ENCODE results near the gene ARHGEF16. TPM values are rescaled to one million over a fixed set of nuclear protein-coding genes. Genes with fewer than 3 reads are reported as not detected.

ARHGEF16 gene
- total and polyA plus RNA-seq, 2 donors from 2014 or later, result 15.5 to 39.3 TPM

DNA sequence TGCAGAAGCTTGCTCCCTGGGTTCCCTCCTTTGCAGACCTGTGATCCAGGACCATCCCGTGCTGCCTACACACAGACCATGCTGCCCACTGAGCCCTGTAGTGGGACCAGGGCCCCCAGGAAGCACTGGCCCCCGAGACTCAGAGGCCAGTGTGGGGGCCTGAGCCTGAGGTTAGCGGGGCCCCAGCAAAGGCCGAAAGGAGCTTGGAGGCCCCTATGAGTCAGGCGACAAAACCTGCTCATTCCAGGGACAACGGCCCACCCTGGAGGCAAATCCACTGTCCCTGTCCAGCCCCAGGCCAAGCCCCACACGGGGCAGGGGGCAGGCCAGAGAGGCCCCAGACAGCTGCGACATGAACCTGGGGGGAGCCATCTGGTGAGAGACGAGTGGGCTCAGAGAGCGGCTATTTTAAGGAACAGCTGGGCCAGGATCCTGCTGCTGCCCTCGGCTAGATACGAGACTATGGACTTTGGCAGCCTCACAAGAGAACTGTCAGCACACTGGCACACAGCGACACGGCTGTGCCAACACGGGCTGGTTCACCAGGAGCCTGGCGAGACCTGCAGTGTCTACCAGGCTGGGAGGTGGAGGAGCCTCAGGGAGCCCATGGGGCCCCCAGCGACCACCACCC lies 74.7 kb downstream of the ARHGEF16 start:
- FAIRE-seq (no peak), DNase-seq (no peak)
- Histone ChIP-seq H3K27ac (ENCODE audit: low read depth in 2 of 2, low read length in 2 of 2) (no peak overlapping the region), H3K36me3 (ENCODE audit: control insufficient read depth in 2 of 3, insufficient read depth in 3 of 3, low read length in 3 of 3) (no peaks in the 10 kb centered on the region), H3K27me3 (ENCODE audit: control insufficient read depth, insufficient read depth, low read length) (no peaks in the 10 kb centered on the region), H3K9ac (ENCODE audit: low read length in 3 of 3) (no peak overlapping the region), H3K9me3 (ENCODE audit: control insufficient read depth in 2 of 3, insufficient read depth in 1 of 3, low read length in 3 of 3) (no peaks in the 10 kb centered on the region), H3K4me1 (ENCODE audit: control insufficient read depth in 2 of 3, insufficient read depth in 2 of 3, low read depth in 1 of 3, low read length in 3 of 3) (peaks cover 0 to 12% (median 5%) of the 10 kb centered on the region in 3 donors), H3K4me3 (ENCODE audit: low read length in 3 of 3) (no peak overlapping the region)
- TF ChIP-seq, protein P1, sequence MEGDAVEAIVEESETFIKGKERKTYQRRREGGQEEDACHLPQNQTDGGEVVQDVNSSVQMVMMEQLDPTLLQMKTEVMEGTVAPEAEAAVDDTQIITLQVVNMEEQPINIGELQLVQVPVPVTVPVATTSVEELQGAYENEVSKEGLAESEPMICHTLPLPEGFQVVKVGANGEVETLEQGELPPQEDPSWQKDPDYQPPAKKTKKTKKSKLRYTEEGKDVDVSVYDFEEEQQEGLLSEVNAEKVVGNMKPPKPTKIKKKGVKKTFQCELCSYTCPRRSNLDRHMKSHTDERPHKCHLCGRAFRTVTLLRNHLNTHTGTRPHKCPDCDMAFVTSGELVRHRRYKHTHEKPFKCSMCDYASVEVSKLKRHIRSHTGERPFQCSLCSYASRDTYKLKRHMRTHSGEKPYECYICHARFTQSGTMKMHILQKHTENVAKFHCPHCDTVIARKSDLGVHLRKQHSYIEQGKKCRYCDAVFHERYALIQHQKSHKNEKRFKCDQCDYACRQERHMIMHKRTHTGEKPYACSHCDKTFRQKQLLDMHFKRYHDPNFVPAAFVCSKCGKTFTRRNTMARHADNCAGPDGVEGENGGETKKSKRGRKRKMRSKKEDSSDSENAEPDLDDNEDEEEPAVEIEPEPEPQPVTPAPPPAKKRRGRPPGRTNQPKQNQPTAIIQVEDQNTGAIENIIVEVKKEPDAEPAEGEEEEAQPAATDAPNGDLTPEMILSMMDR (IDR thresholded peaks at IDR 0.05; ENCODE audit: borderline replicate concordance, extremely low read depth, insufficient read depth), result no peak
- intact Hi-C loops (cut with DNase I), result no loop called here

DNA sequence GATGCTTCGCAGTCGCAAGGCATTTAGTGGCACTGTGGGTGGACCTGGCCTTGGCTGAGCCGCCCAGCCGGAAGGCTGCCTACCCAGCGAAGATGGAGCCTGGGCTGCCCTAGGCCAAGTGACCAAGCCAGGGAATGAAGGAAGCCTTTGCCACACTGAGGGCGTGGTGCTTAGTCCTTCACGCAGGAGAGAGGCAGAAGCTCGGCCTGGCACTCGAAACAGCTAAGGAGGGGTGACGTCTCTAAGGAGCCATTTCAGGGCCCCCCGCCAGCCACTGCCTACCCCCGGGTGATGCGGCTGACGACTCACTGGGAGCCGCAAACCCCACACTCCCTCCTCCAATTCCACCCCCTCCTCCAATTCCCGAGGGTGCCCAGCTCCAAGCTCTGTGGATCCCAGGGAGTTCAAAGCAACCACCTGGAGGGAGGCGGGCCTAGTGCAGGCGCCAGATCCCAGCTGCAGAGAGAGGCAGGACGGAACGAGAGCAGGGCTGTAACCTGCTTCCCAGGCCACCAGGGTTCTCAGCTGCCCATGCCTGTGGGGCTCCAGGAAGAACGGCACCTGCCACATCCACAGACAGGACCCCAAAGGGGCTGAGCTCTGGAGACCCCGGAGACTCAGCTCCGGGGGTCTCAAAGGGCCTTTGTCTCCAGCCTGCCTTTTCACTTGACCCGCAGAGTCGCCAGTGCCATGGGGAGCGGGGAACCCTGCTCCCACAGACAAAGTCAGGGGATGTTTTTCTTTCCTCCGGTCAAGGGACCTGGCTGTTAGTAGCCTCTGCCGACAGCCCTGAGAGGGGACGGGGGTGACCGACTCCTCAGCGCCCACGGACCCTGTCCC lies 75.8 kb downstream of the ARHGEF16 start:
- DNase-seq, result peak in 4 of 5 donors; percentile 59 to 80 (median 67)
- Histone ChIP-seq H3K4me3 (ENCODE audit: low read length in 3 of 3) (peak overlapping the region; percentile 26 to 68 (median 63)), H3K9ac (ENCODE audit: low read length in 3 of 3) (peak overlapping the region in 2 of 3 donors; percentile 39 to 67), H3K27ac (ENCODE audit: low read depth in 2 of 2, low read length in 2 of 2) (peak overlapping the region in 1 of 2 donors; percentile 47), H3K9me3 (ENCODE audit: control insufficient read depth in 2 of 3, insufficient read depth in 1 of 3, low read length in 3 of 3) (no peaks in the 10 kb centered on the region), H3K27me3 (ENCODE audit: control insufficient read depth, insufficient read depth, low read length) (no peaks in the 10 kb centered on the region), H3K36me3 (ENCODE audit: control insufficient read depth in 2 of 3, insufficient read depth in 3 of 3, low read length in 3 of 3) (no peaks in the 10 kb centered on the region), H3K4me1 (ENCODE audit: control insufficient read depth in 2 of 3, insufficient read depth in 2 of 3, low read depth in 1 of 3, low read length in 3 of 3) (peaks cover 0 to 12% (median 5%) of the 10 kb centered on the region in 3 donors)
- TF ChIP-seq, protein P1 (IDR thresholded peaks at IDR 0.05; ENCODE audit: borderline replicate concordance, extremely low read depth, insufficient read depth), result no peak
- no peak for FAIRE-seq
- intact Hi-C loops (cut with DNase I), result no loop called here

Other genes starting within 250 kb of the ARHGEF16 start
- 10.9 TPM for gene MEGF6, start 156.8 kb downstream of the ARHGEF16 start, total RNA-seq
- gene MEGF6, start 156.8 kb downstream of the ARHGEF16 start, polyA plus RNA-seq (ENCODE audit: insufficient read depth, low read depth, low replicate concordance), result 2.8 TPM
- gene TPRG1L, start 170.3 kb downstream of the ARHGEF16 start, total RNA-seq, result 37.1 TPM
- gene TPRG1L, start 170.3 kb downstream of the ARHGEF16 start, polyA plus RNA-seq (ENCODE audit: insufficient read depth, low read depth, low replicate concordance), result 72.4 TPM
- 18.4 TPM for gene WRAP73, start 195.4 kb downstream of the ARHGEF16 start, total RNA-seq
- 19.6 TPM for gene WRAP73, start 195.4 kb downstream of the ARHGEF16 start, polyA plus RNA-seq (ENCODE audit: insufficient read depth, low read depth, low replicate concordance)
- 0.54 TPM for gene TP73, start 197.9 kb downstream of the ARHGEF16 start, total RNA-seq
- gene TP73, start 197.9 kb downstream of the ARHGEF16 start, polyA plus RNA-seq (ENCODE audit: insufficient read depth, low read depth, low replicate concordance), result not detected